ENCODE measurements around the gene TRIB2. TPM values are rescaled to one million over a fixed set of nuclear protein-coding genes. Genes with fewer than 3 reads are reported as not detected.

The TRIB2 gene
- polyA plus RNA-seq, 2 of the 4 experiments (the other 2 are of a cell fraction): 0.17 to 0.32 TPM

DNA sequence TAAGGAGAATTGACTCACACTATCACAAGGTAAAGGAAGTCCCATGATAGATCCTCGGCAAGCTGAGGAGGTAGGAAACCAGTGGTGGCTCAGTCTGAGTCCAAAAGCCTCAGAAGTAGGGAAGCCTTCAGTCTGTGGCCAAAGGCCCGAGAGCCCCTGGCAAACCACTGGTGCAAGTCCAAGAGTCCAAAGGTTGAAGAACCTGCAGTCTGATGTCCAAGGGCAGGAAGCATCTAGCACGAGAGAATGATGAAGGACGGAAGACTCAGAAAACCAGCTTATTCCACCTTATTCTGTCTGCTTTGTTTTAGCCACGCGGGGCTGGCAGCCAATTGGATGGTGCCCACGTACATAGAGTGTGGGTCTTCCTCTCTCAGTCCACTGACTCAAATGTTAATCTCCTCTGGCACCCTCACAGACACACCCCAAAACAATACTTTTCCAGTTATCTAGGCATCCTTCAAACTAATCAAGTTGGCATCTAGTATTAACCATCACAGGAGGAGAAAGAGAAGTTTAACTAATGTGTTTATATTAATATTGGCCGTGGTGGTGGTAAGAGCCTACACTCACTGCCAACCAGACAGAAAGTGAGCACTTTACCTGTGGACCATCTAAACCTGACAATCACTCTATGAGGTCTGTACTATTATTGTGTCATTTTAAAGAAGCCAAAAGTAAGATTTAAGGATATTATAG lies 8.1 kb upstream of the TRIB2 start:
- Histone ChIP-seq H3K4me3 (no peak overlapping the region), H3K27ac (no peak overlapping the region), H3K4me1 (no peaks in the 10 kb centered on the region), H3K4me2 (no peak overlapping the region), H3K9me3 (no peaks in the 10 kb centered on the region)
- FAIRE-seq: no peak
- no peak for DNase-seq (ENCODE audit: low read depth in 1 of 2, low spot score in 1 of 2)
- WGBS (ENCODE audit: missing lambda C conversion rate): 27% methylated on average over 8 of the region's 8 CpGs
- TF ChIP-seq BHLHE40 (IDR thresholded peaks at IDR 0.05; ENCODE audit: low read depth, low read length) (no peak), ZFP36 (IDR thresholded peaks at IDR 0.05; ENCODE audit: borderline replicate concordance, partially characterized antibody) (no peak), GATA3 (IDR thresholded peaks at IDR 0.05; ENCODE audit: borderline replicate concordance) (no peak), ZSCAN20 (CRISPR knock-in tag; IDR thresholded peaks at IDR 0.05) (no peak), RFX5 (IDR thresholded peaks at IDR 0.05) (no peak), CBX2 (IDR thresholded peaks at IDR 0.05; ENCODE audit: borderline replicate concordance, low read depth) (no peak)
- CTCF ChIA-PET: interaction anchor here (1.1 to 1.3 kb wide), 2 partner anchors 10 to 17 kb away, joined by 3 read pairs; no protein-coding TSS in a partner anchor
- no peak for ATAC-seq
- POLR2A ChIA-PET: no interaction called here

DNA sequence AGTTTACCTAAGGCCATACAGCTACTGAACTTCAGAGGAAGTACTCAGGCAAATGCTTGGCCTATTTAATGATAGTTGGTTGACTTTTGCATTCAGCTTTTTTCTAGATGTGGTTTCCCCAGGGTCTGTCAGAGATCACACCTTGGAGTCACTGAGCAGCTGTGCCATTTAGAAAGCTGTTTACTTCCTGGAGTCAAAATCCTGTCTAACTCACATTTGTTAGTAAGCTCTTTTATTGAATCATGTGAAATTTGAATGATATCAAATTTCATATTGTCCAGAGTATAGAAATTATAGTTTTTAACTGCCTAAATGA lies 7.6 kb upstream of the TRIB2 start:
- ATAC-seq: no peak
- Histone ChIP-seq H3K4me3 (no peak overlapping the region), H3K27ac (no peak overlapping the region), H3K4me1 (no peaks in the 10 kb centered on the region), H3K4me2 (no peak overlapping the region), H3K9me3 (no peaks in the 10 kb centered on the region)
- DNase-seq (ENCODE audit: low read depth in 1 of 2, low spot score in 1 of 2): no peak
- CTCF ChIA-PET: interaction anchor here (1.1 to 1.3 kb wide), 2 partner anchors 9 to 17 kb away, joined by 3 read pairs; no protein-coding TSS in a partner anchor
- FAIRE-seq: no peak
- TF ChIP-seq CHD4 (IDR thresholded peaks at IDR 0.05; ENCODE audit: borderline replicate concordance) (no peak), BHLHE40 (IDR thresholded peaks at IDR 0.05; ENCODE audit: low read depth, low read length) (no peak), MYC (IDR thresholded peaks at IDR 0.05; ENCODE audit: borderline replicate concordance, low read length) (no peak), HOXB5 (CRISPR knock-in tag; IDR thresholded peaks at IDR 0.05) (no peak), ESRRA (IDR thresholded peaks at IDR 0.05; ENCODE audit: borderline replicate concordance, low read length) (no peak), EHF (CRISPR knock-in tag; IDR thresholded peaks at IDR 0.05) (no peak), ZSCAN20 (CRISPR knock-in tag; IDR thresholded peaks at IDR 0.05) (no peak), NR3C1 (IDR thresholded peaks at IDR 0.05) (no peak), ZNF302 (CRISPR knock-in tag; IDR thresholded peaks at IDR 0.05) (no peak), KDM1A (IDR thresholded peaks at IDR 0.05; ENCODE audit: low read depth) (no peak)
- TF ChIP-seq, protein P1, sequence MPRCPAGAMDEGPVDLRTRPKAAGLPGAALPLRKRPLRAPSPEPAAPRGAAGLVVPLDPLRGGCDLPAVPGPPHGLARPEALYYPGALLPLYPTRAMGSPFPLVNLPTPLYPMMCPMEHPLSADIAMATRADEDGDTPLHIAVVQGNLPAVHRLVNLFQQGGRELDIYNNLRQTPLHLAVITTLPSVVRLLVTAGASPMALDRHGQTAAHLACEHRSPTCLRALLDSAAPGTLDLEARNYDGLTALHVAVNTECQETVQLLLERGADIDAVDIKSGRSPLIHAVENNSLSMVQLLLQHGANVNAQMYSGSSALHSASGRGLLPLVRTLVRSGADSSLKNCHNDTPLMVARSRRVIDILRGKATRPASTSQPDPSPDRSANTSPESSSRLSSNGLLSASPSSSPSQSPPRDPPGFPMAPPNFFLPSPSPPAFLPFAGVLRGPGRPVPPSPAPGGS (IDR thresholded peaks at IDR 0.05): no peak
- TF ChIP-seq, protein P2, sequence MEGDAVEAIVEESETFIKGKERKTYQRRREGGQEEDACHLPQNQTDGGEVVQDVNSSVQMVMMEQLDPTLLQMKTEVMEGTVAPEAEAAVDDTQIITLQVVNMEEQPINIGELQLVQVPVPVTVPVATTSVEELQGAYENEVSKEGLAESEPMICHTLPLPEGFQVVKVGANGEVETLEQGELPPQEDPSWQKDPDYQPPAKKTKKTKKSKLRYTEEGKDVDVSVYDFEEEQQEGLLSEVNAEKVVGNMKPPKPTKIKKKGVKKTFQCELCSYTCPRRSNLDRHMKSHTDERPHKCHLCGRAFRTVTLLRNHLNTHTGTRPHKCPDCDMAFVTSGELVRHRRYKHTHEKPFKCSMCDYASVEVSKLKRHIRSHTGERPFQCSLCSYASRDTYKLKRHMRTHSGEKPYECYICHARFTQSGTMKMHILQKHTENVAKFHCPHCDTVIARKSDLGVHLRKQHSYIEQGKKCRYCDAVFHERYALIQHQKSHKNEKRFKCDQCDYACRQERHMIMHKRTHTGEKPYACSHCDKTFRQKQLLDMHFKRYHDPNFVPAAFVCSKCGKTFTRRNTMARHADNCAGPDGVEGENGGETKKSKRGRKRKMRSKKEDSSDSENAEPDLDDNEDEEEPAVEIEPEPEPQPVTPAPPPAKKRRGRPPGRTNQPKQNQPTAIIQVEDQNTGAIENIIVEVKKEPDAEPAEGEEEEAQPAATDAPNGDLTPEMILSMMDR (IDR thresholded peaks at IDR 0.05): no peak
- POLR2A ChIA-PET: no interaction called here

DNA sequence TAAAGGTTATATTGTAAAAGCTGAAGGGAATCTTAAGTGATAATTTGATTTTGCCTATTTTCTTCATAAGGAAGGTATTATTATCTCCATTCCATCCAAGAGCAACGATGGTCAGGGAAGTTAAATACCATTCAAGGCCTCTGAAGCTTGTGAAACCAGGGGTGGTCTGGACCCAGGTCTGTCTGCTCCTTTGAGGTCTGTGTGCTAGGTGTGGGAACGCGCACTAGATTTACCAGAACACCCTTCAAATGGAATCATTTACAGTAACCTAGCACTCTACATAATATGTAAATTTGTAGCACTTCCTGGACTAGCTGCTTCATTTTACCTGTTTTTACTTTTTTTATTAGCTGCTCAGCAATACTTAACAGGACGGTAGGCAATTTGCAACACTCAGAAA lies 6.4 kb upstream of the TRIB2 start:
- no peak overlapping the region for H3K4me3 ChIP-seq
- CTCF ChIA-PET: interaction anchor here (2.4 kb wide), 1 partner anchor 9 kb away, joined by 7 read pairs; no protein-coding TSS in a partner anchor
- H3K4me1 ChIP-seq: no peaks in the 10 kb centered on the region
- TF ChIP-seq TP53 (CRISPR knock-in tag; IDR thresholded peaks at IDR 0.05): no peak
- FAIRE-seq (no peak), DNase-seq (ENCODE audit: low read depth in 1 of 2, low spot score in 1 of 2) (no peak), ATAC-seq (no peak)
- H3K9me3 ChIP-seq: no peaks in the 10 kb centered on the region
- POLR2A ChIA-PET: no interaction called here
- 49% methylated on average over 4 of the region's 4 CpGs for WGBS (ENCODE audit: missing lambda C conversion rate)
- H3K4me2 ChIP-seq: no peak overlapping the region
- no peak overlapping the region for H3K27ac ChIP-seq

DNA sequence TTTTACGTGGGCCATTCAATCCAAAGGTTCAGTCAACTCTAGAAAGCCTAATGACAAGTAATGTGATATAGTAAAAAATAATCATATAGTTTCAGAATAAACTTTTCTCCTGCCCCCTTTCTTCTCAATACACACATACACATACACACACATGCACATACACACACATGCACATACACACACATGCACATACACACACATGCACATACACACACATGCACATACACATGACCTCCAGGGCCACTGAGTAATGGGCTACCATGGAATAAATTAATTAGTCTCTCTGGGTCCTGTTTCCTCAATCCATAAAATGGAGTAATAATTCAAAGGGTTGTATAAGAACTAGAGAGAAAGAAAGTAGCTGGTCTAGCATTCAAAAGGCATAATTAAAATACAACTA lies 5.4 kb upstream of the TRIB2 start:
- no peaks in the 10 kb centered on the region for H3K9me3 ChIP-seq
- H3K4me2 ChIP-seq: no peak overlapping the region
- no peak for TF ChIP-seq ZNF302 (CRISPR knock-in tag; IDR thresholded peaks at IDR 0.05)
- TF ChIP-seq HDAC2 (IDR thresholded peaks at IDR 0.05): no peak
- TF ChIP-seq CBX8 (IDR thresholded peaks at IDR 0.05): no peak
- no peak for TF ChIP-seq PHF8 (IDR thresholded peaks at IDR 0.05; ENCODE audit: borderline replicate concordance, low read depth)
- ATAC-seq (no peak), DNase-seq (ENCODE audit: low read depth in 1 of 2, low spot score in 1 of 2) (no peak), FAIRE-seq (no peak)
- 2% methylated on average over 1 of the region's 1 CpG for WGBS (ENCODE audit: missing lambda C conversion rate)
- no peak overlapping the region for H3K4me3 ChIP-seq
- H3K4me1 ChIP-seq: peaks cover 3% of the 10 kb centered on the region; the same call in 1 of the 3 replicates
- ChIA-PET POLR2A (no interaction called here), CTCF (interaction anchor here (2.4 kb wide), 1 partner anchor 10 kb away, joined by 7 read pairs; no protein-coding TSS in a partner anchor)
- H3K27ac ChIP-seq: no peak overlapping the region

All from A549 (cell line).